Urothelium cell line (cell line): ENCODE results near the gene C19orf25.

Experiments used
- DNase-seq: peaks from one replicate; pipeline ENCODE4 v3.0.0; 2011; ENCODE audit warnings: low spot score, mixed read lengths
- FAIRE-seq: peaks from 2 replicates; lab custom pipeline; 2011; peaks lifted over from hg19 to GRCh38; lab: Jason Lieb, UNC

Gene C19orf25

GRCh38 chr19:1434577-1435060 lies 44.4 kb downstream of the C19orf25 start:
- FAIRE-seq: no peak
- DNase-seq: no peak

DNA sequence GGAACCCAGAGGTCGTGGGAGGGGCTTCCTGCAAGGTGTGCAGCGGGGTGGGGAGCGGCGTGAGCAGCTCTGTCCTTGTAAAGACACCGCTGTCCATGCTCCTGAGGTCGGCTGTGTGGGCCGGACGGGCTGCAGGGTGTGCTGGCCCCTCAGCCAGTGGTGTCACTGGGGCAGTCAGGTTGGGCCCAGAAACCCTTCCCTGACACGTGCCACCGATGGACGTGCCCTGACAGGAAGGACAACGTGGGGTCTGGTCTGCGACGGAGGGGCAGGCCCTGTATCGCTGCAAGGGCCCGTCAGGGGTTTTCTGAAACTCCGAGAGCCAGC lies 45.0 kb downstream of the C19orf25 start:
- DNase-seq: no peak
- no peak for FAIRE-seq

GRCh38 chr19:1433119-1434039 lies 45.6 kb downstream of the C19orf25 start:
- no peak for FAIRE-seq
- DNase-seq: no peak

DNA sequence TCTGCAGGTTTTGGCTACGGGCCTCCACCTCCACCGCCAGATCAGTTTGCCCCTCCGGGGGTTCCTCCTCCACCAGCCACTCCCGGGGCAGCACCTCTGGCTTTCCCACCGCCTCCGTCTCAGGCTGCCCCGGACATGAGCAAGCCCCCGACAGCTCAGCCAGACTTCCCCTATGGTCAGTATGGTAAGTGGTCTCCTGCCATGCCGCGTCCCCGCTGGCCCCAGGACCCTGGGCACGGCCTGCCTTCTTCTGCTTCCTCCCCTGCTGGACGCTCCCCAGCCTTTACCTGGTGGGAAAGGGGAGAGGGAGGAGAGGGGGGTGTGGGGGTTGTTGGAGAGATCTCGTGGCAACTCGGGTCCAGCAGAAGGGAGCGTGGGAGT lies 46.5 kb downstream of the C19orf25 start:
- DNase-seq: no peak
- FAIRE-seq: no peak

DNA sequence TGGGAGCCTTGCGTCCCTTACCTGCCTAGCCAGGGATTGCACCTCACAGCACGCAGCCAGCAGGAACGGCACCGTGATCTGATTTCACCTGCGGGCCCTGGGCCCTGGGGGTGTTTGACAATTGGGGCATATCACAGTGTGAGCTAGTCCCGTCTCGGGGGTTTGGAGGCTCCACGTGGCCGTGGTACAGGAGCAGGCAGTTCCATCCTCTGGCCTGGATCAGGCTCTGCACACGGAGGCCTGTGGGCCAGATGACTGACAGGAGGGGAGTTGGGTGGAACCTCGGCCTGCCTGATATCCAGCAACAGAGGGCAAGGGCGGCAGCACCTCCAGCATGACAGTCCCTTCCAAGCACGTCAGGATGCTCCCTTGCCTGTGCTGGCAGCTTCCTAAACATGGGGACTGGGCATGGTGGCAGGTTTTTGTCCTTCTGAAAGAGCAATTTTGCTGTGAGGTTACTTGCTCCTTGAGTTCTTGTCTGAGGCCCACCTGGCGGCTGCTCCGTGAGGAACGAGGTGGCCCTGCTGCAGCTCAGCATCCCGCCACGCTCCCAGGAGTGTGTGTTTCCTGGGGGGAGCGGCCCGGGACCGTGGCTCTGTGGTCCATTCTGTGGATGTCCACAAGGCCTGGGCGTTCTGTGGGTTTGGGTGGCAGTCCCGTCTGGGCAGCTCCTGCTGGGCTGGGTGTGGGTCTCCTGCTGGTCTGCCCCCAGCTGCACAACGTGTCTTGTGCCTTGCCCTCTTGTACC lies 47.1 kb downstream of the C19orf25 start:
- FAIRE-seq (no peak), DNase-seq (no peak)

DNA sequence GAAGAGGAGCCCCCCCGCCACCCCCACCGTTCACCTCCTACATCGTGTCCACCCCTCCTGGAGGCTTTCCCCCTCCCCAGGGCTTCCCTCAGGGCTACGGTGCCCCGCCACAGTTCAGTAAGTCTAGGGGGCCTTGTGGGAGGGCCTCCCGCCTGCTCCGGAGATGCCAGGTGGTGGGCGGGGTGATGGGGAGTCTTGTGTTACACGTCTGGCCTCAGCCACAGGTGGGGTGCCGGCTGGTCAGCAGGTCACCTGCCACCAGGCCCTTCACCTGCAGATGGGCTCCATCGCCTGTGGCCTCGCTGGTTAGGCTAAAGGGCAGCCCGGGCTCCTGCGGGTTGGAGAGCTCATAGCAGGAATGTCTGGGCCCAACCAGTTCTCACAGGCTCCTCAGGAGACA lies 48.8 kb downstream of the C19orf25 start:
- FAIRE-seq: no peak
- no peak for DNase-seq

- FAIRE-seq (no peak), DNase-seq (no peak)
Measured at GRCh38 chr19:1429750-1430149, 49.3 kb downstream of the C19orf25 start.

DNA sequence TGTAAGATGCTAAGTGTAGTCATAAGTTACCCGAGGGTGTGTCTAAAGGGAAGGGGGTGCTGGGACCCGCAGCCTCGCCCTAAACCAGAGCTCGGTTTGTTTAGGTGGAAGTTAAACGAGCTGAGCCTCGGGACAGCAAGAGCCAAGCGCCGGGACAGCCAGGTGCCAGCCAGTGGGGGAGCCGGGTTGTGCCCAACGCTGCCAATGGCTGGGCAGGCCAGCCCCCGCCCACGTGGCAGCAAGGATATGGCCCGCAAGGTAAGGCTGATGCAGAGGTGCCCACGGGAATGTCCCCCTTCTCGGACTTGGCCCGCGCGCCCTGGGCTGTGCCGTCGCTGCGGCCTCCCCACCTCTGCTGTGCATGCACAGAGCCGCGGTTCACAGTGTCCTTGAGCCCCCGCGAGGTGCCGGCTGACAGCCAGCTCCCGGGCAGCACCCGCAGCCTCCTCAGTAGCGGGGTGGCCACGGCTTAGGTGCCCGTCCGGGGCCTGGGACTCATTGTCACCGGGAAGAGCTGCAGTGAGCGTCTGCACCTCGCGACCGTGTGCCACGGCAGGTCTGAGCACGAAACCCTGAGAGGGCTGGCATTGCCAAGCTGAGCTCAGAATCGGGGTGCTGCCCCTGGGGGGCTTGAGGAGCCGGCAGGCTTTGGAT lies 50.1 kb downstream of the C19orf25 start:
- FAIRE-seq (no peak), DNase-seq (no peak)

DNA sequence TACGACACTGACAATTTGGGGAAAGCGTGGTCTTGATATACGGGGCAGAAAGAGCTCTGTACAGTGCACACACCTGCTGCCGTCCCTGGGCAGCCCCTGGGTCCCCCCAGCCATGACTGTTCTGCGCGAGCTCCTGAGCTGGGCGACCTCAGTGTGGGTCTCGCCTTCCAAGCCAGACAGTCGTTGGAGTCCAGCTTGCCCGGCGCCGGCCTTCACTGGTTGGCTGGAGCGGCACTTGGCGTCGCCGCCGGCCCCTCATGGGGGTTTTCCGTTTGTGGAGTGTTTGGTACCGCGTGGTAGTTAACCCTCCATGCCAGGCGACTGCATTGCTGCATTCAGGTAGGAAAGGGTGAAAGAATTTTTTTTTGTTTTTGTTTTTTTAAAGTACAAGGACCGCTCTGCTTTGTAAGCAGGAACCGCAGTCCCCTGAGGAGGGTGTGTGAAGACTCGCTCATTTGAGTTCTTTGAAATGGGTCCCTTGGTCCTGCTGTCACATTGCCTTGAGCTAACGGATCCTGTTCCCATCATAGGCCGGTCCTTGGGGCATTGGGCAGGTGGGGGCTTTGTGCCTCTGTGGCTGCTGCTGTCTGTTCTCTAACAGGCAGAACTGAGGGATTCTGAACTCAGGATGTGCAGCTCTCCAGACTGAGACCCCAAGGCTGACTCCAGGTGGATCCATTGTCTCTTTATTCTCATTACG lies 51.6 kb downstream of the C19orf25 start:
- no peak for DNase-seq
- no peak for FAIRE-seq

DNA sequence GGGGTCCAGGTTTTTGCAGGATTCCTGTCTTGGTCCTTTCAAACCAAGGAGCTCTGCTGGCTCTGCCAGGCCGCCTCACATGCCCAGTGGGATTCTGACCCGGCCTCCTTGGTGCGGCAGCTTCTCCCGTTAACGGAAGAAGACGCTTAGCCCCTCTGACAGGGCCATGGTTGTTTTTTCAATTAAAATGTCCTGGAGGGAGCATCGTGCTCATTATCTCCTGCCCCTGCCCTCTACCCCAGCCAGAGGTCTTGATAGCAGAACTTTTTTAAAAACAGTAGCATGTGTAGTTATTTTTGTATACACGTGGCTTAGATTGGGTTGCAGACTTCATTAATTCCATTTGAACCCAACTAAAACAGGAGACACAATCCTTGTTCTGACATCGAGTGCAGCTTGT lies 52.3 kb downstream of the C19orf25 start:
- FAIRE-seq (no peak), DNase-seq (no peak)

- no peak for DNase-seq
- FAIRE-seq: no peak
Measured at GRCh38 chr19:1425902-1426301, 53.1 kb downstream of the C19orf25 start.

DNA sequence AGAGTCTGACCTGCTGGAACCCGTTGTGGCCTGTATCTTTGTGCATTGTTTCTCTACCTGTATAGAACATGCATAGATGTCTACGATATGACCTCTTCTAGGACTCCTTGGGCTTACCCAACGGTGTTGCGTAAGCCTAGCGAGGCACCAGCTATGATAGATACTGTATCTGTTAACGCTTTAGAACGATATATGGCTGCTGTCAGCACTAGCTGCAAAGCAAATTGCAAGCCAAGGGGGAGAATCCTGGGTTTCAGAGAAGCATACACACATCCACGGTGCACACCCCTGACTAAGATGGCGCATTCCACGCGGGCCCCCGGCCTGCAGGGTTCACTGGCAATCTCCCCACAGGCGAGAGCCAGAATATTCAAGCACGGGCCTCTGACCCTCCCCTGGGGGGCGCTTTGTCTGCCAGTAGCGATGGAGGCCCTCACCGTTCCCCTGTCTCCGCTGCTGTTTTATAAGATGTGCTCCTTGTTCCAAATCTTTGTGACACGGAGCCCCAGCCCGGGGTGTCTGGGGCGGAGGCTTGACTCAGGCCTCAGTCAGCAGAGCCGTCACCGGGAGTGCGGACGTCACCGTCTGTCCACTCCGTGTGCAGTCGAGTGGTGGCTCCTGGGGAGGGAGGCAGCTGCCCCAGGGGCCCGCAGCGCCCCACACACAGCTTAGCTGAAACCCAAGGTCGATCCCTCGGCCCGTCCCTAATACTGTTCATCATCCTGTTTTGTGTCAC lies 53.7 kb downstream of the C19orf25 start:
- DNase-seq: no peak
- FAIRE-seq: no peak

DNA sequence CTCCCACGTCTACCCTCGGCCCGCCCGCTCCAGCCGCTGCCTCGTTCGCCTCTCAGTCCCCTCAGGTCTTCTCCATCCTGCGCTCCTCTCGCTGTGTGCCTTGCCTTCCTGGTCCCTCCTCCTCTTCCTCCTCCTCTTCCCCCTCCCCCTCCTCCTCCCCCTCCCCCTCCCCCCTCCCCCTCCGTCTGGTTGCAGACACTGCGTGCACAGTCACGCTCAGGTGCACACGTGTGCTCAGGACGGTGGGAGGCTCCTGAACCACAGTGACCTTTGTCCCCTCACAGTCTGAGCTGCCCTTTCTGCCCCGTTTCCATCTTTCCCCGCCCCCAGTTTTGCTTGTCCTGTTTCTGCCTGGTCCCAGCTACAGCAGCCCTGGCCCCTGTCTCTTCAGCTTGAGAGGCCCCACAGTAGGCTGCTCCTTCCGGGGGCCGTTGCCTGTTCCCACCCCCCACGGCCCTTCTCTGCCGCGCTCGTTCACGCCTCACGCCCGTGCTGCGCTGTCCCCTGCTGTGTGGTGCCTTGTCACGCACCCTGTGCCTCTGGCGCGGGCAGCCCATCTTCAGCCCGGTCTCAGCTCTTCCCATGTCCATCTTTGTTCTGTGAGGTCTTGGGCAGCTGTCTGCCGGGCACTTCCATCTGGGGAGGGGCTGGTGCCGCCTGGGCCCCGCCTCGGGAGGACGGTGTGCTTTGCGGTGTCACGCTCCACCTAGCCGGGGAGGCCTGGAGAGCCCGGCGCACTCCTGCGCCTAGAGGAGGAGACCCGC lies 54.6 kb downstream of the C19orf25 start:
- DNase-seq: no peak
- FAIRE-seq: no peak

DNA sequence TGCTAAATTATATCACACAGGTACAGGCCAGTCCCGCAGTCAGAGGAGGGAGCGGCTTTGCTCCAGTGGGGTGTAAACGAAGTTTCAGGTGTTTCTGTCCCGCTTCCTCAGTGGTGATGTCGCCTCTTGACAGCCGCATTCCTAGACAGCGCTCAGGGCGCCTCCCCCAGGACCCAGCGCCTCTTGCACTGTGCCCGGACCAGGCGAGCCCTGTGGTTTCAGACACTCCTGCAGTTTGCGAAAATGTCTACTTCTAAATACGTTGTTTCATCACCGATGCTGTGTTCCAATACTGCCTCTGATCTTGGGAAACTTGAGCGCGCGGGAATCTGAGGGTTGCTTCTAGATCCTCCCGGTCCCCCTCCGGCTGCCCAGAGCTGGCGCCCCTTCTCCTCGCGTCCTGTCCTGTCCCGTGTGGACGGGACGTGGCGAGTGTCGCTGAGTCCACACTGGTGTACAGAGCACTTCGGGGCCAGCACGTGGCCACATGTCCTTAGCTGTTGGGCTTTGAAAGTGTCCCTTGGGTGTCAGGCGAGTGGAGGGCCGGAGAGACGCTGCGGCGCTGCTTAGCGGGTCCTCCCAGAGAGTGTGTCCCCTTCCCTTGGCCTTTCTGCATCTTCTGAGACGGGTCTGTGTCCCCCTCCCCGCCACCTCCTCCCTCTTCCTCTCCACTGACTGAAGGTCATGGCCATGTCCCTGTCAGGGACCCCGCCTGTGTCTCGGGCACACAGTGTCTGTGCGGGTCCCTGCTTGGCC lies 55.4 kb downstream of the C19orf25 start:
- no peak for DNase-seq
- FAIRE-seq: no peak
